Right lobe of liver (tissue), 6 donors: Measurements from ENCODE around the gene RTN3. TPM values are rescaled to one million over a fixed set of nuclear protein-coding genes. Genes with fewer than 3 reads are reported as not detected.

ENCODE experiments used
- ATAC-seq, 4 donors: fragments of 200-7000 bp; cut with Tn5 transposase; one replicate each; pipeline ENCODE4 v1.9.1; 2020; ENCODE audit warnings: mild to moderate bottlenecking in 4 of 4, moderate library complexity in 4 of 4
- DNase-seq, 3 donors: peaks; one replicate each; pipeline ENCODE4 v3.0.0-alpha.2; 2020
- H3K27ac ChIP-seq, 3 donors: fragments of 200-600 bp; one replicate each; pipeline ENCODE4 v1.8.0; 2022
- H3K27me3 ChIP-seq, 2 donors: fragments of 200-600 bp; one replicate each; pipeline ENCODE4 v1.8.0; 2022
- H3K36me3 ChIP-seq, 4 donors: fragments of 200-600 bp; sonication (generic) in 1 of 4; one replicate each; pipeline versions ENCODE4 v1.5.1 to v1.8.0; 2017 to 2022; ENCODE audit warnings: control low read depth in 1 of 4
- H3K4me1 ChIP-seq, 4 donors: fragments of 200-600 bp; sonication (generic) in 1 of 4; one replicate each; pipeline versions ENCODE4 v1.5.1 to v1.8.0; 2017 to 2022; ENCODE audit warnings: control low read depth in 1 of 4
- H3K4me3 ChIP-seq, 3 donors: fragments of 200-600 bp; one replicate each; pipeline ENCODE4 v1.8.0; 2022
- H3K9me3 ChIP-seq, 4 donors: fragments of 200-600 bp; sonication (generic) in 1 of 4; one replicate each; pipeline versions ENCODE4 v1.5.1 to v1.8.0; 2017 to 2022; ENCODE audit warnings: control low read depth in 1 of 4
- POLR2A ChIP-seq: fragments of 450-650 bp; IDR thresholded peaks from one replicate; pipeline ENCODE4 v1.6.1; 2017; ENCODE audit warnings: antibody characterized with exemption, mild to moderate bottlenecking
- WGBS: methylation state at CpG from one replicate; pipeline ENCODE4 v1.1.6; 2018; ENCODE audit warnings: low coverage, low lambda C conversion rate; ENCODE audit not compliant: insufficient coverage; ENCODE audit errors: missing lambda C conversion rate; 5-methylcytosine and 5-hydroxymethylcytosine counted together
- intact Hi-C, 2 donors: fragments of 100-400 bp; cut with DNase I; formaldehyde crosslinking; loops; one replicate each; pipeline versions ENCODE4 v1.11.2 to v1.14.1; 2022
- total RNA-seq, 6 experiments: library from RNA; depleted of rRNA in 2 of 6; stranded (reverse); fragments of >200 nt in 2 of 6; fragmentation: NEBNext Ultra II Directional in 3 of 6; extraction: Animal tissue kit (Norgen Biotek cat#: 25700) in 3 of 6; gene quantifications; one replicate each; pipeline versions ENCODE4 v1.1.0 to v1.2.4, GENCODE V29; 2016 to 2023
- TF ChIP-seq, protein P1 (sequence below), 4 donors: fragments of 200-600 bp in 3 of 4; fragments of 450-650 bp in 1 of 4; IDR thresholded peaks; one replicate each; pipeline versions ENCODE4 v1.5.1 to v1.8.0; 2016 to 2022; ENCODE audit warnings: antibody characterized with exemption in 4 of 4, mild to moderate bottlenecking in 2 of 4
- donor health status: DM: no; HTN: yes; CAD: no.
- donor health status: DM: no; HTN: no; CAD: no.
- donor health status: DM: no; HTN: no; CAD: no.
- donor health status: DM: no; HTN: yes; CAD: no.
- donor health status: DM: no; HTN: yes; CAD: no.

The RTN3 gene
- total RNA-seq, 6 experiments from 2014 or later: 47.3 to 70.5 (median 52.9) TPM

DNA sequence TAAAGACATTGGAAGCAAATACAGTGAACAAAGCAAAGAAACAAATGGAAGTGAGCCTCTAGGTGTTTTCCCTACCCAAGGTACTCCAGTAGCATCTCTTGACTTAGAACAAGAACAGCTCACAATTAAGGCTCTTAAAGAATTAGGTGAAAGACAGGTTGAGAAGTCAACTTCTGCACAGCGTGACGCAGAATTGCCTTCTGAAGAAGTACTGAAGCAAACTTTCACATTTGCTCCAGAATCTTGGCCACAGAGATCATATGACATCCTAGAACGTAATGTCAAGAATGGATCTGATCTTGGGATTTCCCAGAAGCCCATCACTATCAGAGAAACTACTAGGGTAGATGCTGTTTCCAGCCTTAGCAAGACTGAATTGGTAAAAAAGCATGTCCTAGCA, 39.3 kb downstream of the RTN3 start:
- no peaks in the 10 kb centered on the region for H3K9me3 ChIP-seq
- intact Hi-C loops: no loop called here
- 100% methylated on average over 2 of the region's 3 CpGs for WGBS
- H3K4me1 ChIP-seq: no peaks in the 10 kb centered on the region
- TF ChIP-seq, protein P1, sequence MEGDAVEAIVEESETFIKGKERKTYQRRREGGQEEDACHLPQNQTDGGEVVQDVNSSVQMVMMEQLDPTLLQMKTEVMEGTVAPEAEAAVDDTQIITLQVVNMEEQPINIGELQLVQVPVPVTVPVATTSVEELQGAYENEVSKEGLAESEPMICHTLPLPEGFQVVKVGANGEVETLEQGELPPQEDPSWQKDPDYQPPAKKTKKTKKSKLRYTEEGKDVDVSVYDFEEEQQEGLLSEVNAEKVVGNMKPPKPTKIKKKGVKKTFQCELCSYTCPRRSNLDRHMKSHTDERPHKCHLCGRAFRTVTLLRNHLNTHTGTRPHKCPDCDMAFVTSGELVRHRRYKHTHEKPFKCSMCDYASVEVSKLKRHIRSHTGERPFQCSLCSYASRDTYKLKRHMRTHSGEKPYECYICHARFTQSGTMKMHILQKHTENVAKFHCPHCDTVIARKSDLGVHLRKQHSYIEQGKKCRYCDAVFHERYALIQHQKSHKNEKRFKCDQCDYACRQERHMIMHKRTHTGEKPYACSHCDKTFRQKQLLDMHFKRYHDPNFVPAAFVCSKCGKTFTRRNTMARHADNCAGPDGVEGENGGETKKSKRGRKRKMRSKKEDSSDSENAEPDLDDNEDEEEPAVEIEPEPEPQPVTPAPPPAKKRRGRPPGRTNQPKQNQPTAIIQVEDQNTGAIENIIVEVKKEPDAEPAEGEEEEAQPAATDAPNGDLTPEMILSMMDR (IDR thresholded peaks at IDR 0.05): no peak
- TF ChIP-seq POLR2A: no peak
- ATAC-seq (no peak), DNase-seq (no peak)
- H3K27ac ChIP-seq: no peak overlapping the region
- no peaks in the 10 kb centered on the region for H3K36me3 ChIP-seq
- no peaks in the 10 kb centered on the region for H3K27me3 ChIP-seq
- H3K4me3 ChIP-seq: no peak overlapping the region

DNA sequence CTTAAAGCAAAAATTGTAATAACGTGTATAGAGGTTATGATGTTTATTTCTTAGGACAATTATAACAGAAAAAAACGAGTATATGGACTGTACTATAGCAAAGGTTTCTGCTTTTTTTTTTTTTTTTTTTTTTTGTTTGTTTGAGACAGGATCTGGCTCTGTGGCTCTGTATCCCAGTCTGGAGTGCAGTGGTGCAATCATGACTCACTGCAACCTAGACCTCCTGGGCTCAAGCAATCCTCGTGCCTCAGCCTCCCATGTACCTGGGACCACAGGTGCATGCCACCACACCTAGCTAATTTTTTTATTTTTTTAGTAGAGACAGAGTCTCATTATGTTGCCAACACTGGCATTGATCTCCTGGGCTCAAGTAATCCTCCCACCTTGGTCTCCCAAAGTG, 48.0 kb downstream of the RTN3 start:
- Histone ChIP-seq H3K27ac (no peak overlapping the region), H3K9me3 (no peaks in the 10 kb centered on the region), H3K4me1 (no peaks in the 10 kb centered on the region), H3K36me3 (no peaks in the 10 kb centered on the region), H3K27me3 (no peaks in the 10 kb centered on the region), H3K4me3 (no peak overlapping the region)
- intact Hi-C loops: no loop called here
- 86% methylated on average over 3 of the region's 3 CpGs for WGBS
- TF ChIP-seq, protein P1 (IDR thresholded peaks at IDR 0.05): no peak
- no peak for TF ChIP-seq POLR2A
- DNase-seq (no peak), ATAC-seq (no peak)

DNA sequence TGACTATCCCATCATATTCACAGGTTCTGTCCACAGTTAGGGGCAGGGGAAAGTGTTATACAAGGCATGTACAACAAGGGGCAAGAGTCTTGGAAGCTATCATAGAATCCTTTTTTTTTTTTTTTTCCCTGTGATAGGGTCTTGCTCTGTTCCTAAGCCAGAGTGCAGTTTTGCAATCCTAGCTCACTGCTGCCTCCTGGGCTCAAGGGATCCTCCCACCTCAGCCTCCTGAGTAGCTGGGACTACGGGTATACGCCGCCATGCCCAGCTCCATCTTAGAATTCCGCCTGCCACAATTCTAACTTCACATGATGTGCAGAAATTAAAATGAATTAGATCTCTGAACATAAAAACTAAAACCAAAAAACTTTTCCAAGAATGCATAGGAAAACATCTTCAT, 55.6 kb downstream of the RTN3 start:
- ATAC-seq (no peak), DNase-seq (no peak)
- intact Hi-C loops: no loop called here
- TF ChIP-seq, protein P1 (IDR thresholded peaks at IDR 0.05): no peak
- TF ChIP-seq POLR2A: no peak
- Histone ChIP-seq H3K9me3 (no peaks in the 10 kb centered on the region), H3K27ac (no peak overlapping the region), H3K27me3 (no peaks in the 10 kb centered on the region), H3K36me3 (no peaks in the 10 kb centered on the region), H3K4me3 (no peak overlapping the region), H3K4me1 (no peaks in the 10 kb centered on the region)
- WGBS: 91% methylated on average over 4 of the region's 4 CpGs

DNA sequence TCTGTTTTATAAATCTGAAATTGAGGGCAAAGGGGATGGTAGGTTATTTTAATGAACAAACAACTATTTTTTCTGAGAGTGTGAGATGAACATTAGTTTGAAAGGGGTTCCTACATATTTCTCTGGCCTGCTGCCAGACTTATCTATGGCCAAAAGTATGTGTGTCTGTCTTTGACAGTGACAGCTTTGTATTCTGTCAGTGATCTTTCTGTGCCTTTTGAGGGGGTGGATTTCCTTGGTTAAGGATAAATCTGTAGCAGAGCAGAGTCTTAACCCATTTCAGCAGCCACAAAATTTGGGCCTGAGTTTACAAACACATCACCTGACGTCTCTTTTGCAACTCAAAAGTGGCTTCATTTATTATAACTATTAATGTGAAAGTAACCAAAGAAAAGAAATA, 56.4 kb downstream of the RTN3 start:
- ATAC-seq: no peak

More for the DNA sequence above, 56.4 kb downstream of the RTN3 start:
- Histone ChIP-seq H3K4me1 (no peaks in the 10 kb centered on the region), H3K4me3 (no peak overlapping the region), H3K36me3 (no peaks in the 10 kb centered on the region), H3K27ac (no peak overlapping the region), H3K27me3 (no peaks in the 10 kb centered on the region), H3K9me3 (no peaks in the 10 kb centered on the region)
- 25% methylated on average over 1 of the region's 1 CpG for WGBS
- intact Hi-C loops: no loop called here
- TF ChIP-seq, protein P1 (IDR thresholded peaks at IDR 0.05): no peak
- no peak for TF ChIP-seq POLR2A
- no peak for DNase-seq
